ENCODE results near the gene GPRC5C. TPM values are rescaled to one million over a fixed set of nuclear protein-coding genes. Genes with fewer than 3 reads are reported as not detected.
A peak's percentile ranks its signal among the peaks of the same experiment; 100 is the strongest.

GPRC5C gene
- total RNA-seq, 1 experiment from 2014 or later = 37.3 TPM

GRCh38 chr17:74491626-74492025 lies 59.7 kb downstream of the GPRC5C start:
- Mint-ChIP-seq H3K4me3 (ENCODE audit: low read depth, unreplicated experiment) (no peak overlapping the region), H3K27me3 (ENCODE audit: unreplicated experiment) (peaks cover 79% of the 10 kb centered on the region), H3K27ac (ENCODE audit: unreplicated experiment) (no peak overlapping the region), H3K9me3 (ENCODE audit: low read depth, unreplicated experiment) (peaks cover 3% of the 10 kb centered on the region), H3K4me1 (ENCODE audit: low read depth, unreplicated experiment) (no peaks in the 10 kb centered on the region), H3K36me3 (ENCODE audit: insufficient read depth, unreplicated experiment) (no peaks in the 10 kb centered on the region)
- CTCF ChIA-PET = interaction anchor here (0.6 kb wide), 2 partner anchors 37 to 48 kb away, joined by 4 read pairs; no protein-coding TSS in a partner anchor
- intact Hi-C loops (cut with micrococcal nuclease; ENCODE audit: unreplicated experiment) = loop anchor here (2.0 to 10.0 kb wide), 3 partner anchors 34 to 197 kb away; no protein-coding TSS in a partner anchor
- DNase-seq = no peak
- TF ChIP-seq CTCF (IDR thresholded peaks at IDR 0.05; ENCODE audit: unreplicated experiment) = no peak
- BruUV-seq (replicated peaks) = no TSS peak

- Mint-ChIP-seq H3K4me1 (ENCODE audit: low read depth, unreplicated experiment) (no peaks in the 10 kb centered on the region), H3K27ac (ENCODE audit: unreplicated experiment) (no peak overlapping the region), H3K4me3 (ENCODE audit: low read depth, unreplicated experiment) (no peak overlapping the region), H3K36me3 (ENCODE audit: insufficient read depth, unreplicated experiment) (no peaks in the 10 kb centered on the region), H3K27me3 (ENCODE audit: unreplicated experiment) (peaks cover 76% of the 10 kb centered on the region), H3K9me3 (ENCODE audit: low read depth, unreplicated experiment) (peaks cover 3% of the 10 kb centered on the region)
- BruUV-seq (replicated peaks) = no TSS peak
- TF ChIP-seq CTCF (IDR thresholded peaks at IDR 0.05; ENCODE audit: unreplicated experiment) = peak; percentile 74
- DNase-seq = peak; percentile 80
- intact Hi-C loops (cut with micrococcal nuclease; ENCODE audit: unreplicated experiment) = loop anchor here (1.0 to 10.0 kb wide), 4 partner anchors 36 to 199 kb away; no protein-coding TSS in a partner anchor
- CTCF ChIA-PET = interaction anchor here (1.3 kb wide), 1 partner anchor 125 kb away, joined by 4 read pairs; no protein-coding TSS in a partner anchor
Observed at GRCh38 chr17:74493331-74493833, 61.5 kb downstream of the GPRC5C start.

Other genes with a start within 250 kb of the GPRC5C start
- 708 and 725 TPM in 2 replicates for gene RPL38, start 228.4 kb upstream of the GPRC5C start, total RNA-seq (2022)
- gene TTYH2, start 218.5 kb upstream of the GPRC5C start, total RNA-seq (2022) = 0.28 and 0.81 TPM in 2 replicates
- not detected in 2 replicates for gene DNAI2, start 157.9 kb upstream of the GPRC5C start, total RNA-seq (2022)
- not detected in 2 replicates for gene KIF19, start 105.9 kb upstream of the GPRC5C start, total RNA-seq (2022)
- not detected in 2 replicates for gene BTBD17, start 70.2 kb upstream of the GPRC5C start, total RNA-seq (2022)
- not detected in 2 replicates for gene GPR142, start 64.6 kb upstream of the GPRC5C start, total RNA-seq (2022)
- 0.45 TPM in 1 of 2 replicates, not detected in the other for gene CD300A, start 34.5 kb downstream of the GPRC5C start, total RNA-seq (2022)
- not detected in 2 replicates for gene CD300LB, start 99.4 kb downstream of the GPRC5C start, total RNA-seq (2022)
- gene CD300C, start 114.0 kb downstream of the GPRC5C start, total RNA-seq (2022) = not detected in 2 replicates
- gene CD300H, start 135.4 kb downstream of the GPRC5C start, total RNA-seq (2022) = not detected in 2 replicates
- gene CD300LD, start 160.2 kb downstream of the GPRC5C start, total RNA-seq (2022) = not detected in 2 replicates
- not detected in 2 replicates for gene CD300E, start 191.7 kb downstream of the GPRC5C start, total RNA-seq (2022)

Measured in Calu3 (cell line).